Measurements from ENCODE around the gene SHISA9.

Gene SHISA9

DNA sequence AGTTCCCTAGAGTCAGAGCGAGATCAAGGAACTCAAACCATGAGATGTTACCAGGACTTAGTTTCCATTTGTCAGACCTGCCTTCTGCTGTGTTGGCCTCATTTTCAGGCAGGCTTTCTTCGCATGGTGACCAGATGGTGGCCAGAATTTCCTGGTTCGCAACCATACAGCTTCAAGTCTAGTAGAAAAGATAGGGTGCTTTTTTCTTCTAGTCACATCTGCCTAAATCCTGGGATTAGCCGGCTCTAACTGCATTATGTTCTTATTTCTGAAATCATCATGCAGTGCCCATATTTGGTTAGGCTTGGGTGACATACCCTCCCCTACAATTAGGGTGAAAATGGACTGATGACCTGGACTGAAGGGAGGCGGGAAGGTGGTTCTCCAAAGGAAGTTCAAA is 131.5 kb downstream of the SHISA9 start:
- DNase-seq = no peak

DNA sequence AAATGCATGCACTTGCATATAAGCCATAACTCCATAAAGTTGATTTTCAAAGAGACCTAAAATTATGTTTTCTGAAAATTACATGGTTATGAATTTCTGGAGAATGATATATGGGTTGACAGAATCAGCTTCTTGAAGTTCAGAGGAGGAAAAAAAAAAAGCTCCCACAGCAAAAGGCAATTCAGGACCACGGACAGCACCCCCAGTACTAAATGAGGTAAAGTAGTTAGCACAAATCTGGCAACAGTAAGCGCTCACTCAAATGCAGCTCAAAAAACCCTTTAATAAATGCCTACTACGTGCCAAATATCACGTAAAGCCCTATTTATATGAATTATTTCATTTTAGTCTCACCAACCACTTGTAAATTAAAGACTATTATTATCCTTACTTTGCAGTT is 135.2 kb downstream of the SHISA9 start:
- DNase-seq = no peak

- DNase-seq = no peak
Measured at GRCh38 chr16:13038591-13038990, 137.2 kb downstream of the SHISA9 start.

DNA sequence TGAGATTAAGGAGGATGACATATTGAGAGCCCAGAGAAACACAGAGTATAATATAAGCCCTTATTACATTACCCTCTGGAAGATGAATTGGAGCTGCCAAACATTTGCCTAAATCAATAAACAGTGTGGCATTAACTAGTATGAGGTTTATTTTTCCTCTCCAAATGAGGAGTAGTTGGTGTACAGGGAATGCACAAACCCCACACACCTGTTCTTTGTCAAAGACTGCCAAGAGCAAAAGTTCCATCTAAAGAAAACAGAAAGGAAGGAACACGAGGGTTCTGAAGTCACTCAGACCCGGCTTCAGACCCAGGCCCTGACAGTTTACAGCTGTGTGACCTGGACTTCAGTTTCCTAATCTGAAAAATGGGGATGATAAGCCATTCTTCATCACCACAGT is 138.1 kb downstream of the SHISA9 start:
- DNase-seq = no peak

DNA sequence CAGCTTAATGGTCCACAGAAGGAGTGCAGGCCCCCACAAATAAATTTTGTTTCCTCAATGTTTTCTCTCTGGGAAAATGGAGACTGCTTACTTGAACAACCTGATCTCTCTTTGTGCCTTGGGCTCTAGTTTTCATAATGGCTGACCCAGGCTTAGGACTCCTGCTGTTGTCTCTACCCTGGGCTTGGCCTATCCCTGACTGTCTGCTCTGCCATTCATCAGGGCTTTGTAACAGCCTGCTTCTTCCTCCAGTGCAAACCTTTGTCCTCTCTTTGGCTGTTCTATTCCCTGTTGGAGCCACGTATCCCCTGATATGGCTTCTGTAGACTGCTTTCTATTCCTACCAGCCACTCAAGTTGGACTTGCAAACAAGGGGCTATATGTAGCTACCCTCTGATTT is 139.8 kb downstream of the SHISA9 start:
- no peak for DNase-seq

GRCh38 chr16:13041646-13042290 is 140.4 kb downstream of the SHISA9 start:
- no peak for DNase-seq

GRCh38 chr16:13042291-13042685 is 140.9 kb downstream of the SHISA9 start:
- DNase-seq = no peak

DNA sequence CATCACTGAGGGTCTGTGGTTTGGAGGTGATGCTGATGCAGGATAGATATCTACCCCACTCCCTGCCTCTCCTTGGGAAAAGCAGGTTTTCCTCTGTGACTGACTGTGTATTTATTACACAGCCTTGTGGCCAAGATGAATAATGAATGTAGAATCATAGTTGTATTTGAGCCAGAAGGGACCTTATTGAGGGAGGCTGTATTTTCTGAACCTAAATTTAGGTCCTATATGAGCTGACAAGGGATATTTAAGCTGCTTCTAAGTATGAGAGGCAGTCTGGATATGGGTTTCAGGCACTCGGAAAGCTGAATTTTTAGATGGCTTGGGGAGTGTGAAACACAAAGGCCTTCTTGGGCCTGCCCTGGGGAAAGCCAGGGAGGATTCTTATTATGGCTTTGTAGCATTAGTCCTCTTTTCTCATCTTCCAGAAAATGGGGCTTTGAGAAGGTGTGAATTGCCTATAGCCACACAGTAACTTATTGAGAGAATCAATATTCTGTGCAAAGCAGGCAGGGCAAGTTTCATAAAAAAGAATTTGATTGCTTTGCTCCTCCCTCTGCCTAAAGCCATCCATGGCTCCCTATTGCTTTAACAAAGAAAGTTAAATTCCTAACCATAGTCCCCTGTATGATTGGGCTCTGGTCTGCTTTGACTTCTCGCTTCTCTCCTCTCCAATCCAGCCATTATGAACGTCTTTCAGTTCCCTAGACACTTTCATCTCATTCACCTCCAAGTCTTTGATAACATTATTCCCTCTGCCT is 144.8 kb downstream of the SHISA9 start:
- DNase-seq = no peak

GRCh38 chr16:13047276-13047675 is 145.9 kb downstream of the SHISA9 start:
- no peak for DNase-seq

DNA sequence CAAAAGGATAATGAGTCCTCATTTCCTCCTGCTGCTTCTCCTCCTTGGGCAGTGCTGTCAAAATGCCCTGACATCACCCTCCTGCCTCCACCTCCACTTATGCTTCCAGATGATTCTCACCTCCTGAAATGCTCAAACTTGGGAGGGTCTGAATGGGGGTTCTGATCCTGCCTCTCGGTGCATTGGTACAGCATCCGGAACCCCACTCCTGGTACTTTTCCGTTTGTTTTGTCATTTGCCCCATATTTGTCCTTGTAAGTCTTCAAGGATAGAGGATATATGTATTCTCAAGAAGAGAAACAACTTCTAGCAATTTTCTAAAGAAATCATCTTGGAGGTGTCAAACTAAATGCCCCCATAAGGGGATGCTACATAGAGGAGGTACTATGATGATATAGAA is 148.3 kb downstream of the SHISA9 start:
- DNase-seq = no peak

- no peak for DNase-seq
Measured at GRCh38 chr16:13052431-13052830, 151.0 kb downstream of the SHISA9 start.

- DNase-seq = no peak
Measured at GRCh38 chr16:13055480-13055879, 154.1 kb downstream of the SHISA9 start.

- no peak for DNase-seq
Measured at GRCh38 chr16:13056607-13057006, 155.2 kb downstream of the SHISA9 start.

GRCh38 chr16:13060932-13061331 is 159.5 kb downstream of the SHISA9 start:
- no peak for DNase-seq

GRCh38 chr16:13061691-13062090 is 160.3 kb downstream of the SHISA9 start:
- DNase-seq = no peak

DNA sequence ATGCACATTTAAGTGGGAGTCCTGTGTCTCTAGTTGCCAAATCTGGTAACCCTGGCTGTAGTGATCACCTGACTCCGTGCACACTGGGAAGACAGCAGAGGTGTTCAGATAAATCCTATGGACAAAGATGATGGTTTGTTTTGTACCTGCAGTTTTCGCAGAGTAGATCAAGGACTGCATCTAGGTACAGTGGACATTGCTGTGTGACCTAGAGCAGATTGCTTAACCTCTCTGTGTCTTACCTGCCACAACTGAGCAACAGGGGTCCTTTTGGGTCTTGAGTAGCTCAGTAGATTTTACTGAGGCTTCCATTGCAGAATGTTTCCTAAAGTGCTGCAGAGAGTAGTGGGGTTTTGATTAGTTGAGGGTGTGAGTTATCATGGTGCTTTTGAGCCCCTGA is 160.8 kb downstream of the SHISA9 start:
- DNase-seq = no peak

DNA sequence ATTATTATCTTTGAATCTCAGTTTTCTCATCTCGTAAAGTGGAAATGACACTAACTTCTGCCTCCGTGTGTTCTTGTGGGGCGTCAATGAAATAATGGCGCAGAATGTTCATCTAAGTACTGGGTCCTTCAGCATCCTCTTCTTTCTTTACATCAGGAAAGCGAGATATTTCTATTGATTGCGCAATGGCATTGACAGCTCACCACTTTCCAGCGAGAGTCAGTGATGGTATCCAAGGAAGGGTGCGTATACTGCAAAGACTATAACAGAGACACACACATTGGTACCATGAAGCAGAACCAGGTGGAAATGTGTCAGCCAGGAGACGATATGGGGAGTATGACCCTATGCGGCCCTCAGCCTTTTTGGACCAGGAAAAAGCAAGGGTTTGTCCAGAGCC is 162.1 kb downstream of the SHISA9 start:
- DNase-seq = no peak

DNA sequence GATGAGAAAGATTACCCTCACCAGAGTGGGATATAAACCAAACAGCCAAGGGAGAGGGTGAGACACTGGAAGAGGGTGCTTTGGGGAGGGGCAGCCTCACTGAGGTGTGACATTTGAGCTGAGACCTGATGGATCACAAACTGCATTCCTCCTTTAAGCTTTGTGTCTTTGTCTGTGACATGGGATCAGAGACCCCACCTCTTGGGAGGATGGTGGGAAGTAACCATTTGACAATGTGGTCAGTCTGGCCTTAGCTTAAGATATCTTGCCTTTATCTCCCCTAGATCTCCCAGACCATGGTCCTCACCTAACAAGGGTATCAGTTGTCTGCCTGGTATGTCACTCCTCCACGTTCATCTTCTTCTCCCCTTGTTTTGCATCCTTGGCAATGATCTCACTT is 163.4 kb downstream of the SHISA9 start:
- no peak for DNase-seq

DNA sequence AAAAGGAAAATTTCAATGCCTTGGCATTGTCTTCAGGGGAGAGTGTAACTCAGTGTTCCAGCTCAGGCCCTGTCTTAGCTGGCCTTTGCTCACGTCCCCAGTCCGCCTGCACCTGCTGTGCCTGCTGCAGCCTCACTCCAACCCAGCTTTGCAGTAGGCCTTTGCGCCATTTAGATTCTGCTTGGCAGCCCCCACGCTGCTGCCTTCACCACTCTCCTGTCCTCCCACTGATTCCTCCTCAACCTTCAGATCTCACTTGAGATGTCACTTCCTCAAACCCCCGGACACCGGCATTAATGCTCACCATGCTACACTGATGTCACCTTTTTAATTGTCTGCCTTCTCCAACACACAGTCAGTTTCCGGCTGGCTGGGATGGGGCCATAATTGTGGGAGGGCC is 166.2 kb downstream of the SHISA9 start:
- no peak for DNase-seq

DNA sequence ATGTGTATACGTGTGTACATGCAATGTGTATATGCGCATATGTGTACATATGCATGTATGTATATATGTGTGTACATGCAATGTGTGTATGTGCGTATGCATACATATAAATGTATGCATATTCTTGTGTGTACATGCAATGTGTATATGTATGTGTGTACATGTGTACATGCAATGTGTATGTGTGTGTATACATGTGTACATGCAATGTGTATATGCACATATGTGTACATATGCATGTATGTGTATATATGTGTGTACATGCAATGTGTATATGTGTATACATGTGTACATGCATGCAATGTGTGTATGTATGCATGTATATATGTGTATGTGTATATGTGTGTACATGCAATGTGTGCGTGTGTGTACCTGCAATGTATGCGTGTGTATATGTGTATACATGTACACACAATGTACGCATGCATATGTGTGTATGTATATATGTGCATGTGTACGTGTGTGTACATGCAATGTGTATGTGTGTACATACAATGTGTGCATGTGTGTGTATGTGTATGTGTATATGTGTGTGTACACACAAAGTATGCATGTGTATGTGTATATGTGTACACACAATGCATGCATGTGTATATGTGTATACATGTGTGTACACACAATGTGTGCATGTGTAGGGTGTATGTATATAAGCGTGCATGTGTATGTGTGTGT is 167.7 kb downstream of the SHISA9 start:
- no peak for DNase-seq

GRCh38 chr16:13070268-13070667 is 168.9 kb downstream of the SHISA9 start:
- DNase-seq = peak; percentile 60

GRCh38 chr16:13076878-13077277 is 175.5 kb downstream of the SHISA9 start:
- DNase-seq = no peak

DNA sequence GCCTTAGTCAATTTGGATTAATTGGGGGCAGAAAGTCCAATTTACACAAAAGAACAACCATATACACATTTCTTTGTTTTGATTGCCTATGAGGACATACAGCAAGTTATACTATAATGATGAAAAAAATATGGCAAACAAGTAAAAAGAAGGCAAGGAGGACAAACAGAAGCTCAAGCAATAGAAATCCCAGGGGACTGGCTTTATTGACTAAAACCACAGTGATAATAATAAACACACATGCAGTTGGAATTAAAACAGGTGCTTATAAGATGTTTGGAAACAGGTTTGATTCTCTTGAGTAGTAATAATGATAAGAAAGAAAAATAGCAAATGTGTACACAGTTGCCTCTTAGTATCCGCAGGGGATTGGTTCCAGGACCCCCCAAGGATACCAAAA is 176.4 kb downstream of the SHISA9 start:
- DNase-seq = no peak

GRCh38 chr16:13080531-13080930 is 179.1 kb downstream of the SHISA9 start:
- no peak for DNase-seq

Measured in retina (tissue), 1 donor.